ENCODE measurements around the gene DMXL1. TPM values are rescaled to one million over a fixed set of nuclear protein-coding genes. Genes with fewer than 3 reads are reported as not detected.

Gene DMXL1
- total RNA-seq, 1 experiment from 2014 or later = 29.2 TPM

GRCh38 chr5:119028575-119028974 is 42.3 kb upstream of the DMXL1 start:
- in situ Hi-C loops (cut with HindIII; ENCODE audit: low pct_unique_long_range_greater_than_20kb, low sequenced_read_pairs) = no loop called here
- no TSS peak for BruUV-seq (replicated peaks)
- CTCF ChIA-PET = no interaction called here

GRCh38 chr5:119031011-119031886 is 39.6 kb upstream of the DMXL1 start:
- Histone ChIP-seq H3K36me3 (ENCODE audit: control insufficient read depth, insufficient read depth, low read length) (no peaks in the 10 kb centered on the region), H3K27me3 (ENCODE audit: control insufficient read depth, insufficient read depth, low read length) (no peaks in the 10 kb centered on the region), H3K4me3 (ENCODE audit: low read depth in 2 of 2, low read length in 2 of 2) (no peak overlapping the region), H3K9me3 (ENCODE audit: control insufficient read depth, insufficient read depth, low read depth, low read length) (no peaks in the 10 kb centered on the region), H3K27ac (ENCODE audit: low read length) (no peak overlapping the region), H3K4me1 (ENCODE audit: control insufficient read depth, insufficient read depth, low read length) (no peaks in the 10 kb centered on the region)
- no peak for ATAC-seq
- BruUV-seq (replicated peaks) = no TSS peak
- no peak for DNase-seq (ENCODE audit: low read depth, low spot score)
- intact Hi-C loops (cut with micrococcal nuclease; ENCODE audit: unreplicated experiment) = no loop called here
- in situ Hi-C loops (cut with HindIII; ENCODE audit: low pct_unique_long_range_greater_than_20kb, low sequenced_read_pairs) = no loop called here
- TF ChIP-seq REST (IDR thresholded peaks at IDR 0.05; ENCODE audit: insufficient read depth in 1 of 2, low read depth in 2 of 2, low read length in 1 of 2) (no peak), POLR2AphosphoS5 (IDR thresholded peaks at IDR 0.05; ENCODE audit: low read depth, low read length) (no peak), TCF7L2 (IDR thresholded peaks at IDR 0.05; ENCODE audit: low read depth, low read length) (no peak), SIN3A (IDR thresholded peaks at IDR 0.05; ENCODE audit: borderline replicate concordance, insufficient read depth, low read depth, low read length) (no peak), CTCF (IDR thresholded peaks at IDR 0.05) (no peak)
- POLR2A ChIA-PET = no interaction called here
- CTCF ChIA-PET = no interaction called here

More at GRCh38 chr5:119028575-119028974, 42.3 kb upstream of the DMXL1 start:
- Histone ChIP-seq H3K4me3 (ENCODE audit: low read depth in 2 of 2, low read length in 2 of 2) (no peak overlapping the region), H3K4me1 (ENCODE audit: control insufficient read depth, insufficient read depth, low read length) (no peaks in the 10 kb centered on the region), H3K27ac (ENCODE audit: low read length) (no peak overlapping the region), H3K36me3 (ENCODE audit: control insufficient read depth, insufficient read depth, low read length) (no peaks in the 10 kb centered on the region), H3K27me3 (ENCODE audit: control insufficient read depth, insufficient read depth, low read length) (no peaks in the 10 kb centered on the region), H3K9me3 (ENCODE audit: control insufficient read depth, insufficient read depth, low read depth, low read length) (no peaks in the 10 kb centered on the region)
- intact Hi-C loops (cut with micrococcal nuclease; ENCODE audit: unreplicated experiment) = loop anchor here (10.0 kb wide), 1 partner anchor 306 kb away; no protein-coding TSS in a partner anchor
- POLR2A ChIA-PET = no interaction called here
- DNase-seq (ENCODE audit: low read depth, low spot score) (no peak), ATAC-seq (no peak)
- TF ChIP-seq TCF7L2 (IDR thresholded peaks at IDR 0.05; ENCODE audit: low read depth, low read length) = no peak
- no peak for TF ChIP-seq POLR2AphosphoS5 (IDR thresholded peaks at IDR 0.05; ENCODE audit: low read depth, low read length)
- no peak for TF ChIP-seq REST (IDR thresholded peaks at IDR 0.05; ENCODE audit: insufficient read depth in 1 of 2, low read depth in 2 of 2, low read length in 1 of 2)
- TF ChIP-seq CTCF (IDR thresholded peaks at IDR 0.05) = no peak
- no peak for TF ChIP-seq SIN3A (IDR thresholded peaks at IDR 0.05; ENCODE audit: borderline replicate concordance, insufficient read depth, low read depth, low read length)

Measured in Panc1 (cell line).